Small intestine (tissue), 7 donors: ENCODE data around the gene SPAG4. TPM values are rescaled to one million over a fixed set of nuclear protein-coding genes. Genes with fewer than 3 reads are reported as not detected.

Experiments used
- DNase-seq, 2 donors: peaks; one replicate each; pipeline versions ENCODE4 v3.0.0 to v3.0.0-alpha.2; 2013
- FAIRE-seq: peaks from 2 replicates; lab custom pipeline; 2012; peaks lifted over from hg19 to GRCh38; lab: Jason Lieb, UNC
- H3K27ac ChIP-seq, 3 donors: one replicate each; pipeline ENCODE4 v1.5.1; 2013; ENCODE audit warnings: low read length in 2 of 3, mild to moderate bottlenecking in 2 of 3, control low read depth in 1 of 3, inconsistent platforms in 1 of 3, low read depth in 1 of 3, moderate library complexity in 1 of 3
- H3K27me3 ChIP-seq, 3 donors: one replicate each; pipeline ENCODE4 v1.6.1; 2013; ENCODE audit warnings: low read length in 3 of 3, inconsistent platforms in 1 of 3; ENCODE audit not compliant: control insufficient read depth in 3 of 3, insufficient read depth in 3 of 3
- H3K36me3 ChIP-seq, 3 donors: one replicate each; pipeline ENCODE4 v1.6.1; 2013; ENCODE audit warnings: low read length in 3 of 3, inconsistent platforms in 1 of 3, low read depth in 1 of 3, mild to moderate bottlenecking in 1 of 3, moderate library complexity in 1 of 3; ENCODE audit not compliant: control insufficient read depth in 3 of 3, insufficient read depth in 2 of 3
- H3K4me1 ChIP-seq, 3 donors: one replicate each; pipeline ENCODE4 v1.6.1; 2013; ENCODE audit warnings: low read length in 2 of 3, inconsistent platforms in 1 of 3, low read depth in 1 of 3, mild to moderate bottlenecking in 1 of 3, moderate library complexity in 1 of 3; ENCODE audit not compliant: control insufficient read depth in 3 of 3, insufficient read depth in 2 of 3
- H3K4me3 ChIP-seq, 3 donors: one replicate each; pipeline ENCODE4 v1.5.1; 2013; ENCODE audit warnings: low read length in 3 of 3, control low read depth in 1 of 3, inconsistent platforms in 1 of 3, low read depth in 1 of 3, mild to moderate bottlenecking in 1 of 3, moderate library complexity in 1 of 3
- H3K9me3 ChIP-seq, 2 donors: one replicate each; pipeline ENCODE4 v1.6.1; 2013; ENCODE audit warnings: low read depth in 1 of 2, low read length in 1 of 2; ENCODE audit not compliant: control insufficient read depth in 2 of 2, insufficient read depth in 1 of 2
- WGBS, 3 donors: extraction: QIAGEN DNeasy Blood & Tissue Kit; methylation state at CpG; one replicate each; pipeline ENCODE4 v1.1.7; 2013; 5-methylcytosine and 5-hydroxymethylcytosine counted together
- polyA plus RNA-seq, 4 donors: library from polyadenylated mRNA; stranded (reverse) in 3 of 4; unstranded in 1 of 4; fragments of 200-250 nt in 3 of 4; fragments of 120-200 nt in 1 of 4; gene quantifications; one replicate each; pipeline versions ENCODE4 v1.2.1 to v1.2.3, GENCODE V29; 2013
- donor health status: healthy with polysubstance abuse.
- donor health status: control.
- donor health status: control.
- donor health status: Bipolar disorder and iron deficiency.
- donor health status: healthy.

Gene SPAG4
- polyA plus RNA-seq, 4 donors, result 0.96 to 10.5 (median 2.1) TPM

DNA sequence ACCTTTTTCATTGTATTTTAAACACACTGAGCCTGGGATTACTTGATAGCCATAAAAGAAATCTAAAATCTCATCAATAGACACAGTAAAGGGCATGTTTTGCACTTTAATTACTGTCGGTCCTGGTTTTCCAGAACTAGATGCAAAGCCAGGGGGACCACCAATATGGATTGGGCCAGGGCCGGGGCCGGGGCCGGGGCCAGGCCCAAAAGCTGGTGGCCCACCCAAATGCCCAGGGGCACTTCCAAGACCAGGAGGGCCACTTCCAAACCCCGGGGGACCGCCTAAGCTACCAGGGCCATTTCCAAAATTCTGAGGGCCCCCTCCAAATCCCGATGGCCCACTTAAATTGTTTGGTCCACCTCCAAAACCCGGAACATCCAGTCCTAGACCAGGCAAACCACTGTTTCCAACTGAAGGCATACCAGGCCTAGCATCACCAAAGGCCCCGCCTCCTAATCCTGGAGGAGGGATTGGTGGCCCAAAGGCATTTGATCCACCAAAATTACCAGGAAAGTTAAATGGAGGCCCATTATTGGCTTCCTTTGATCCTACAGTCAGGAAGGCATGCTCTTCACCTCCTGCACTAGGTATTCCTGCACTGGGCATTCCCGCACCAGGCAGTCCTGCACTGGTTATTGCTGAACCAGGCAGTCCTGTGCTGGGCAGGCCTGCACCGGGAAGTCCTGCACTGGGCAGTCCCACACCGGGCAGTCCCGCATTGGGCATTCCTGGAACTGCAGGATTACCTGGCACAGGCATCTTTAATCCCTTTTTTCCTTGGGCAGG lies 37.2 kb downstream of the SPAG4 start:
- H3K4me1 ChIP-seq, result no peaks in the 10 kb centered on the region
- H3K27me3 ChIP-seq, result no peaks in the 10 kb centered on the region
- no peak for FAIRE-seq
- no peak overlapping the region for H3K4me3 ChIP-seq
- WGBS, 3 donors, result 94 to 96% (median 95%) methylated on average over 13 of the region's 13 CpGs
- no peak overlapping the region for H3K27ac ChIP-seq
- H3K9me3 ChIP-seq, result no peaks in the 10 kb centered on the region
- peaks cover 17 to 25% (median 18%) of the 10 kb centered on the region in 3 donors for H3K36me3 ChIP-seq
- no peak for DNase-seq

DNA sequence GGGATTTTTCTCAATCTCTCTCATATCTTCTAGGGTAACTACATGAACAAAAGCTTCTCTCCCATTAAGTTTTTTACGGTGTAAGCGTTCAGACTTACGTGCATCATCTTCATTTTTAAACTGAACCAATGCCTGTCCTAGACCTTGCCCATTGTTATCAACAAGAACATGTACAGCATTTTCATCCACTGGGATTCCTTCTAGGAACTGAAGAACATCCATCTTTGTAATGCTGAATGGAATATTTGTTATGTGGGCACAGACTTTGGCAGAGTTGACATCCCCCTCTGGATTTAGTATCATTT lies 37.8 kb downstream of the SPAG4 start:
- H3K4me3 ChIP-seq, result no peak overlapping the region
- 96 to 99% (median 97%) methylated on average over 3 of the region's 3 CpGs for WGBS, 3 donors
- DNase-seq (no peak), FAIRE-seq (no peak)
- H3K36me3 ChIP-seq, result peaks cover 17 to 25% (median 18%) of the 10 kb centered on the region in 3 donors
- H3K9me3 ChIP-seq, result no peaks in the 10 kb centered on the region
- no peaks in the 10 kb centered on the region for H3K4me1 ChIP-seq
- no peak overlapping the region for H3K27ac ChIP-seq
- H3K27me3 ChIP-seq, result no peaks in the 10 kb centered on the region

DNA sequence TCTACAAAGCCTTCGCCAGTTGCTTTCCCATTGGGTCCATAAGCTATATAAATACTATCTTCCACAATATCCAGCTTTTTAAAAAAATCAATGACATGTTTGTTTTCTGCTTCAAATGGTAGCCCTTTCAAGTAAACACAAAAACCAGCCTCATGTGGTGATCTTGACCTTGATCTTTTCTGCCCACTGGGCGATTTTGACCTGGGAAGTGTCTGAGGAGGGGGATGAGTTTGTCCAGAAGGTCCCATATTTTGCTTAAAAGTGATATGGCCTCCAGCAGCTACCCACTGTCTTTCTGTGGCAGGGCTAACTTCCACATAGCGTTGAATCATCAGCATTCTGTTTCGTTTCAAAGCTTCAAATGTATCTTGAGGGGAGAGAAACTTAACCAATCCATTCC lies 38.3 kb downstream of the SPAG4 start:
- no peak overlapping the region for H3K27ac ChIP-seq
- FAIRE-seq, result no peak
- peaks cover 17 to 25% (median 18%) of the 10 kb centered on the region in 3 donors for H3K36me3 ChIP-seq
- no peaks in the 10 kb centered on the region for H3K27me3 ChIP-seq
- no peaks in the 10 kb centered on the region for H3K4me1 ChIP-seq
- no peak for DNase-seq
- 91 to 95% (median 92%) methylated on average over 4 of the region's 4 CpGs for WGBS, 3 donors
- no peak overlapping the region for H3K4me3 ChIP-seq
- no peaks in the 10 kb centered on the region for H3K9me3 ChIP-seq

DNA sequence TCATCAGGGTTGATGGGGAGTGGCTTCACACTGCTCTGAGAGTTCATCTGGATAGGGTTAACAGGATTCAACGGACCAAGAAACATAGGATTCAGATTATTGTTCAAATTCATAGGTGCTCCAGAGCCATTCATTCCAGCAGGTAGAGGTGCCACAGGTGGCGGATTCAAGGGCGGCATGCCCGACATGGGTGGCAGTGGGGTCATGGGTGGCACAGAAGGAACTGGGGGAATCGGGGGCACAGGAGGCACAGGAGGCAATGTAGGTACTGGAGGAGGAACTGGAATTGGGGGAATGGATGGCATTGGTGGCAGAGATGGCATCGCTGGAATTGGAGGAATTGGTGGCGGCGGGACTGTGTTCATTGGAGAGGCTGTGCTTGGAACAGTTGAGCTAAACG lies 38.8 kb downstream of the SPAG4 start:
- H3K27me3 ChIP-seq, result no peaks in the 10 kb centered on the region
- 95 to 98% (median 97%) methylated on average over 9 of the region's 9 CpGs for WGBS, 3 donors
- no peaks in the 10 kb centered on the region for H3K4me1 ChIP-seq
- no peaks in the 10 kb centered on the region for H3K9me3 ChIP-seq
- FAIRE-seq, result no peak
- DNase-seq, result no peak
- no peak overlapping the region for H3K4me3 ChIP-seq
- peaks cover 17 to 25% (median 18%) of the 10 kb centered on the region in 3 donors for H3K36me3 ChIP-seq
- H3K27ac ChIP-seq, result no peak overlapping the region

DNA sequence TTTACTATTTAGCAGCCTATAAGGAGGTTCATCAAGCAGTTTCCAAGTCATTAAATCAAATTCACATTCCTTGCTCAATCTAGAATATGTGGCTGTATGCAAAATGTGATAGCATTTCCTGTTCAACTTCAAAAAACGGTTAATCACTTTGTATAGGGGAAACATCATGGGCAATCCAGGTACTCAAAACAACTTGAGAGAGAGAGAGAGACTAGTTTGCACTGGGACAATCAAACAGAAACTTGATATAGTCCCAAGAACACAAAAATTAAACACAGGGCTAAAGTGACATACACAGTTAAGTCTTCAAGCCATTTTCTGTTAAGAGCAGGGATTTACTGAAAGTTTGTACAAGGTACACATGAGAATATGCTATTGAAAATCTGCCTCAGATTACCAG lies 41.6 kb downstream of the SPAG4 start:
- Histone ChIP-seq H3K4me1 (peaks cover 0 to 8% (median 7%) of the 10 kb centered on the region in 3 donors), H3K27me3 (no peaks in the 10 kb centered on the region), H3K9me3 (no peaks in the 10 kb centered on the region), H3K4me3 (no peak overlapping the region), H3K27ac (no peak overlapping the region), H3K36me3 (peaks cover 17 to 25% (median 18%) of the 10 kb centered on the region in 3 donors)
- no peak for FAIRE-seq
- DNase-seq, result no peak
- WGBS, 3 donors, result 21 to 30% (median 27%) methylated on average over 1 of the region's 1 CpG

DNA sequence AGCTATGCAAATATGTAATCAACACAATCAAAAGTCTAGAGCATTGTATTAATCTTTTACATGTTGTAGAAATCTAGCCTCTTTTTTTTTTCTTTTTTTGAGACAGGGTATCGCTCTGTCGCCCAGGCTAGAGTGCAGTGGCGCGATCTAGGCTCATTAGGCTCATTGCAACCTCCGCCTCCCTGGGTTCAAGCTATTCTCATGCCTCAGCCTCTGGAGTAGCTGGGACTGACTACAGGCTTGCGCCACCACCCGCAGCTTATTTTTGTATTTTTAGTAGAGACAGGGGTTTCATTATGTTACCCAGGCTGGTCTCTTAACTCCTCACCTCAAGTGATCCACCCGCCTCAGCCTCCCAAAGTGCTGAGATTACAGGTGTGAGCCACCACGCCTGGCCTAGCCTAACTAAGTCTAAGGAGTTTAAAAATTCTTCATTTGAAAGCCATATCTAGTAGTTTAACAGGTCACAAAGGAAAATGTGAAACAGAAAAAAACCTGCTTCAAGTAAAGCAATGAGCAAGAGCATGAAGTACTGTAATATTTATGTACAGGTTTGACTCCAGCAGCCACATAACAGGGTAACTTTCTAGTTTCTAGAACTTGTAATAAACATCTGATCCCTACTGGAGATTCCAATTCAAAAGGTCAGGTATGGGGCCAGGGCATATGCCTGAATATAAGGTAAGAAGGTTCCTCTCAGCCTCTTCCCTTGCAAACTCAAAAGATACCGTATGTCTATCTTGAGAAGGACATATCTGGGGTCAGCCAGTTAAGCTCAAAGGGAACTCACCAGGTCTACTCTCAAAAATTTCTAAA lies 44.7 kb downstream of the SPAG4 start:
- WGBS, 3 donors, result 84 to 93% (median 85%) methylated on average over 10 of the region's 10 CpGs
- H3K27ac ChIP-seq, result peak overlapping the region in 1 of 3 donors; percentile 38
- H3K4me1 ChIP-seq, result peaks cover 3 to 11% (median 7%) of the 10 kb centered on the region in 3 donors

DNA sequence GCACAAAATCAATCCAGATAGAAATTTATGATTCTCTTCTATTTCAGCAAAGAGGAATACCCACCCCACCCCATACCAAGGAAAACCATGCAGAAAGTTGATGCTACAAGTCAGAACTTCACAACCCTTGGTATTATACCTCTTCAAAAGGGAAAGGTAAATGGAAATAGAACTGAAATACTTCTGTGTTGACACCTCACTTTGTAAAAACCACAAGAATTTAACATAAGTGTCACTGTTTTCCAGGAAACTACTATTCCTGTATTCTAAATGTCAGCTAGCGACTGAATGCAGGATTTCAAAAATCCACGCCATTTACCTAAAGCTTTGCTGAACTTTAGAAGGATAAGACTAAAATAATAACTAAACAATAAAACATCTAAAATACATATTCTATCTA lies 45.4 kb downstream of the SPAG4 start:
- WGBS, 3 donors, result 61 to 80% (median 65%) methylated on average over 2 of the region's 2 CpGs
- DNase-seq, result no peak
- Histone ChIP-seq H3K36me3 (peaks cover 0 to 4% (median 0%) of the 10 kb centered on the region in 3 donors), H3K4me3 (no peak overlapping the region), H3K27ac (no peak overlapping the region), H3K27me3 (no peaks in the 10 kb centered on the region), H3K4me1 (peaks cover 3 to 11% (median 7%) of the 10 kb centered on the region in 3 donors), H3K9me3 (no peaks in the 10 kb centered on the region)
- FAIRE-seq, result no peak

More for the DNA sequence above, 44.7 kb downstream of the SPAG4 start:
- no peak overlapping the region for H3K4me3 ChIP-seq
- no peak for FAIRE-seq
- H3K9me3 ChIP-seq, result no peaks in the 10 kb centered on the region
- H3K36me3 ChIP-seq, result peaks cover 0 to 4% (median 0%) of the 10 kb centered on the region in 3 donors
- no peaks in the 10 kb centered on the region for H3K27me3 ChIP-seq
- DNase-seq, result no peak

DNA sequence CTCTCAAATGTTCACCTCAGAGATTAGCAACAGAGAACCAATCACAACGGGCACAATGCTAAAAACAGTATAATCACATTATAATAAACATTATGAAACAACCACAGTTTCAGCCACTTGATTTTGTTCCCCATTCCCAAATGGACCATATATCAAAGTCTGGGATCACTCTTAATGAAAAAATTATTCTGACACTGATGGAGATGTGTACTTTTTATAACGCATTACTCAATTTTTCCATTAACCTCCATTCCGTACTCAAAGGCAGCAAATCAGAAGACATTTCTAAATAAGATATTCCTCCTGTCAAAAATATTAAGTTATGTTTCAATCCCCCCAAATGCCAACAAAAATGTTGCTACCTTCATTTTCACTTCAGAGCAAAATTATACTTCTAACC lies 46.3 kb downstream of the SPAG4 start:
- peaks cover 3 to 11% (median 7%) of the 10 kb centered on the region in 3 donors for H3K4me1 ChIP-seq
- H3K27me3 ChIP-seq, result no peaks in the 10 kb centered on the region
- DNase-seq, result no peak
- no peaks in the 10 kb centered on the region for H3K36me3 ChIP-seq
- no peak overlapping the region for H3K27ac ChIP-seq
- 21 to 26% (median 25%) methylated on average over 3 of the region's 3 CpGs for WGBS, 3 donors
- FAIRE-seq, result no peak
- H3K4me3 ChIP-seq, result no peak overlapping the region
- no peaks in the 10 kb centered on the region for H3K9me3 ChIP-seq
